PC-9 (cell line): Measurements from ENCODE around the gene DRG1.

ENCODE experiments used
- CTCF ChIP-seq: fragments of 200-600 bp; sonication (generic); conservative IDR thresholded peaks from 2 replicates; pipeline ENCODE4 v1.6.1; 2017; ENCODE audit warnings: mixed run types, antibody characterized with exemption, mild to moderate bottlenecking, moderate library complexity
- EZH2 ChIP-seq: fragments of 200-600 bp; sonication (generic); IDR thresholded peaks from 2 replicates; pipeline ENCODE4 v1.8.0; 2017; ENCODE audit warnings: antibody characterized with exemption, low read depth

GRCh38 chr22:31474743-31475142, 75.3 kb downstream of the DRG1 start:
- TF ChIP-seq CTCF (no peak), EZH2 (no peak)
